GM19240 (cell line): ENCODE results near the gene ZMYND10.

Experiments
- DNase-seq: peaks from one replicate; pipeline ENCODE4 v3.0.0; 2011; ENCODE audit warnings: low spot score; ENCODE audit not compliant: insufficient read length

ZMYND10 gene

DNA sequence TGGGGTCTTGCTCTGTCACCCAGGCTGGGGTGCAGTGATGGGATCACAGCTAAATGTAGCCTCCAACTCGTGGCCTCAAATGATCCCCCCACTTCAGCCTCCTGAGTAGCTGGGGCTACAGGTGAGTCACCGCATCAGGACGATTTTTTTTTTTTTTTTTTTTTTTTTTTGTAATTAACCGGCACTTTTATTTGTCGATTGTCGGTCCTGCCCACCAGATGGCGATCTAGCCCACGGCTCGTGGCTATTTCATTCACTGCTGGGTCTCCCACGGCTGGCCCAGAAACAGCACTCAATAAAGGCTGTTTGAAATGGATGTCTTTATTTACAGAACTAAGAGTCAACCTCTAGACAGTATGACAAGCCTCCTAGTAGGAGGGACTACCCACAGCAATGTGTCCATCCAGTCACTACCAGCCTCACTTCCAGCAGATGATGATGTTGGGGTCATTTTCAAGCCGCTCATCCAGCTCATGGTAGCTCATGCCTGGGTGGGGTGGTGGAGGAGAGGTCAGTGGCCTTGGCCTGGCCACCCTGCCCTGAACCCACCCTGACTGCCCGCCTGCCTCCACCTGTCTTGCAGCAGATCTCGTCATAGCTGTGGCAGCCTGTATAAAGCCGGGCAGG lies 1.8 kb upstream of the ZMYND10 start:
- DNase-seq, result no peak

DNA sequence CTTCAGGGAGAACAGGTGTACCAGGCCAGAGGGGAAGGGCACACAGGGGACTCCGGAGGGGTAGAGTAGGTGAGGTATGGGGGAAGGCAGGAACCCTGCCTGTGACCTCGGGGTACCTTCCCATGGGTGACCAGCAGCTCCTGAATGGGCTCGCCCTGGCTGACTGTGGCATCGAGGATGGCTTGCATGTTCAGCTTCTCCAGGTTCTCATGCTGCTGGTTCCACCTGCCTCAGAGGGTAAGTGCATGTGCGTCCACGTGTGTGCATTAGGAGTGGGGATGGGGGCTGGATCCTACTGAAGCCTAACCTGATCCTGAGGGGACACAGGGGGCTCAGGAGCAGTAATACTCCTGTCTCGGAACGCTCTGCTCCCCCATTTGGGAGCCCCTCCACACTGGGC lies 524 bp downstream of the ZMYND10 start:
- DNase-seq, result no peak

GRCh38 chr3:50342813-50343633 lies 2.5 kb downstream of the ZMYND10 start:
- no peak for DNase-seq

GRCh38 chr3:50341996-50342650 lies 3.4 kb downstream of the ZMYND10 start:
- DNase-seq, result no peak

DNA sequence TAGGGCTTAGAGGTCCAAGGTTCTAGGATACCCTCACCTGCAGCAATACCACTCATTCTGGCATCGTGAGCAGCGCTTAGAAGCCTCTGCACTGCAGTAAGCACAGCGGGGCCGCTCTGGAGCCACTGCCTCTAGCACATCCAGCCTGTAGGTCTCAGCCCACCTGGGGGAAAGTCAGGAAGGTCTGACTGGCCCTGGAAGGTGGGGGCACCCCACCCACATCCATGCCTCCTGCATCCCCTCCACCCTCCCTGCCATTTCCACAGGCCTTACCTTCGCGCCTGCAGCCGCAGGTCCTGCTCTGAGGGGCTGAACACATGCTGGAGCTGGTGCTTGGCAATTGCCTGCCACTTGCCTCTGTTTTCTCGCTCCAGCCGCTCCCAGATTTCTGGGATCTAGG lies 4.0 kb downstream of the ZMYND10 start:
- no peak for DNase-seq

GRCh38 chr3:50340448-50341329 lies 4.8 kb downstream of the ZMYND10 start, which contains the start of gene RASSF1:
TSS of gene RASSF1 (minus strand) at chr3:50340836. CDS start at chr3:50340805, 31 bp downstream.
- peak; percentile 51 for DNase-seq

DNA sequence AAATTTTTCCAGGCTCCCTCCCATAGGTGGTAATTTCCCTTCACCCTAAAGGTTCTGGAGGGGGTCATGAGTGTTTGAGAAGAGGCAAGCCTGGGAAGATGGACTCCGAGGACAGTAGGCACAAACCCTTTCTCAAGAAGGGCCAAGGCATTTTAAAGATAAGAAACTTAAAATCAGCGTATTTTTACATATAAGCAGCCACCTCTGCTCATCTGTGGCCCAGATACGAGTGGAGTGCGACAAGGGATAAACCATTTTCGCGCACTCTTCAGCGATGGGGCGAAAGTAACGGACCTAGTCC lies 5.4 kb downstream of the ZMYND10 start:
- DNase-seq, result no peak

- DNase-seq, result no peak
These were observed 5.9 kb downstream of the ZMYND10 start for GRCh38 chr3:50339485-50340146.

GRCh38 chr3:50338965-50339364 lies 6.6 kb downstream of the ZMYND10 start:
- no peak for DNase-seq

GRCh38 chr3:50337175-50337861 lies 8.2 kb downstream of the ZMYND10 start:
- peak; percentile 96 for DNase-seq

GRCh38 chr3:50336452-50337174 lies 8.9 kb downstream of the ZMYND10 start:
- peak; percentile 30 for DNase-seq

DNA sequence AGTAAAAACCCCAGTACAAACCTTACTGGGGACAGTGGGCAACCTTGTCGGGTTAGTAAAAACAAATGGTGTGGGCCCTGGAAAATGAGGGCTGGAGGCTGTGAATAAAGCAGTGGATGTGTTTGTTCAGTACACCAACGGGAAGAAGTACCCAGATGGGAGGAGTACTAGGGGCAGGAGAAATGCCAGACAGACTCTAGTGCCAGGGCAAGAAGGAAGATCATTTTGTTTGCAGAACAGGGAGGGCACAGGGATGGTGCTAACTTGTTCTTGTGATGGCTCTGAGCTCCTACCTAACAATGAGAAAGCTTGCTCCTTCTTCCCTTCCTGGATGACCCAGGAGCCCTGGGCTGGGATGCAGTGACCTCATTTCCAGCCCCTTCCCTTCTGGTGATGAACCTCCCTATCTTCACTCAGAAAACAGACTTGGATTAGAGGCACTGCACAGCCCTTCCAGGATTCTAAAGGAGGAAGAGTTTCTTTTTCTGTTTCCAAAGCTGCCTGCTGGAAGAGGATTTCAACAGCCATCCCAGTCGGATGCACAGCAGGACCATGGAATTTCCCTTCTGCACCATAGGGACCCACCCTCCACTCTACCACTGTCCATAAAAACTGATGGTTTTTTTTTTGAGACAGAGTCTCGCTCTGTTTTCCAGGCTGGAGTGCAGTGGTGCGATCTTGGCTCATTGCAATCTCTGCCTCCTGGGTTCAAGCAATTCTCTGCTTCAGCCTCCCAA lies 11.0 kb downstream of the ZMYND10 start:
- DNase-seq, result no peak

DNA sequence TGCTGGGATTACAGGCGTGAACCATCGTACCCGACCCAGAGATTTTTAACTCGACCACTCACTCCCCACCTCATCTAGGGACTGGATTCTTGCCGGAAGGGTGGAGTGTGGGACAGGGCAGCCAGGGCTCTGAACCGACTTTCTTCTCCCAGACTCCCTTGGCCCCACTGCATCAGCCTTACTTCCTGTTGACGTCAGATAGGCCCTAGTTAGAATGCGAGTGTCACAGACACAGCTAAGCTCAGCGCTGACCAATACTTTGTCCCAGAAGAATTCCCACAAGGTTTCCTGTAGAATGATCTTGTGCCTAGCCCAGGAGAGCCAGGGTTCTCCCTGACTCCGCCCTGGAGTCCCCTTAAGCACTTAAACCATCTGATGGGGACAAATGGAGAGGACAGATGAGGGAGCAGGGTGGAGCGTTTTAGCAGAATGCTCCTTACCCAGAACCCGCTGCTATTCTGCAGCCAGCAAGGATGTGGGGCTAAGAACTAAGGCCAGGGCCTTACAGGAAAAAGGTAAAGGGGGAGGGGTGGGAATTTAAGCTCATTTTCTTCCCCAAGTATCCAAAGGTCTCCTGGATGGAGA lies 11.7 kb downstream of the ZMYND10 start:
- DNase-seq, result no peak

- no peak for DNase-seq
These were observed 14.1 kb downstream of the ZMYND10 start for GRCh38 chr3:50331364-50331907.

DNA sequence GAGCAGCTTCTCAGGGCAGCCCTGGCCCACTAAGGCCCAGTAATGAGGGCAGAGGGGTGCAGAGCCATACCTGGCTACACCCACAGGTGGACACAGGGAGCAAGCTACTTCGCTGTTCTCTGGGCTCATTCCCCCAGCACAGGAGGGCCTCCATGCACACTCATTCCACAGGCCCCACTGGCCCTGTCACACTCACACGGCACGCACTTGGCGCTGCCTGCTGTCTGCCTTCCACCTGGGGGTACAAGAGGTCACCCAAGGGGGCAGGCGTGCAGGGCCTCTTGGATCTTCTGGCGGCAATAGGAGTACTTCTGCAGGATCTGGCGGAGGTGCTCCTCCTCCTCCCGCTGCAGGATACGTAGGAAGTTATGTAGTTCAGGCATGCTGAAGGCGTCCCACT lies 15.2 kb downstream of the ZMYND10 start:
- no peak for DNase-seq

GRCh38 chr3:50327943-50328691 lies 17.4 kb downstream of the ZMYND10 start, which contains the start of gene TUSC2:
TSS of gene TUSC2 (minus strand) at chr3:50328223. CDS start at chr3:50328099, 124 bp downstream.
- DNase-seq, result peak; percentile 90

DNA sequence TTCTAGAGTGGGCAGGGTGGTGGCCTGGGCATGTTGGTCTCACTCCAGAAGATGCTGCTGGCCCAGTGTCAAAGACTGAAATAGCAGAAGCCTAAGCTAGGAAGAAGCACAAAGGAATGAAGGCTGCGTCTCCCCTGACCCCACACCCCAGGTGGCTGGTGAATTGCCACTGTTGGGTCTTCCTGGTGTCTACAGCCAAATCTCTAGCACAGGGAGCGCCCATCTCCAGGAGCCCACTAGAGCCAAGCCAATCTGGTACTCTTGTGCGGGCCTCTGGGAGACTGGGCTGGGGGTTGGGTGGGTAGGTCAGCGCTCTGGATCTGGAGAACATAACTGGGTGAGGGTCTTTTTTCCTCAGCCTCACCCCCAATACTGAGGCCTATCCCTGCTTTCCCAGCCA lies 18.4 kb downstream of the ZMYND10 start:
- no peak for DNase-seq

DNA sequence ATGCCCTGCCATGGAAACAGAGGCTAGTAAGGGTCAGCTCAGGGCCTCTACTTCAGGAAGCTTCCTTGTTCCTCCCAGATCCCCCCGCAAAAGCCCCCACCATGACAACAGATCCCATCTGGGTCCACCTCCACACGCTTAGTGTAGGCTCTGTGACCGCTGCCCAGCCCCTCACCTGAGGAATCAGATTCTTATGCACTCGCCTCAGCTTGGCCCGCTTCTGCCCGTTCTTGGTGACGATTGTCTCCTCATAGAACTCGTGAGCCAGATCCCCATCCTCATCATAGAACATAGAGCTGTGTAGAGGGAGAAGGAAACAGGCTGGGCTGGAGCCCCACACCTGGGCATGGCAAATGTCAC lies 19.4 kb downstream of the ZMYND10 start:
- DNase-seq, result no peak
